Activated T-cell treated with anti-CD3 and anti-CD28 coated beads for 48 hours (primary cell): ENCODE results near the gene DCAF4.

Experiments
- DNase-seq: peaks from one replicate; pipeline ENCODE4 v3.0.0-alpha.2; 2020; ENCODE audit warnings: low read depth

The DCAF4 gene, protein sequence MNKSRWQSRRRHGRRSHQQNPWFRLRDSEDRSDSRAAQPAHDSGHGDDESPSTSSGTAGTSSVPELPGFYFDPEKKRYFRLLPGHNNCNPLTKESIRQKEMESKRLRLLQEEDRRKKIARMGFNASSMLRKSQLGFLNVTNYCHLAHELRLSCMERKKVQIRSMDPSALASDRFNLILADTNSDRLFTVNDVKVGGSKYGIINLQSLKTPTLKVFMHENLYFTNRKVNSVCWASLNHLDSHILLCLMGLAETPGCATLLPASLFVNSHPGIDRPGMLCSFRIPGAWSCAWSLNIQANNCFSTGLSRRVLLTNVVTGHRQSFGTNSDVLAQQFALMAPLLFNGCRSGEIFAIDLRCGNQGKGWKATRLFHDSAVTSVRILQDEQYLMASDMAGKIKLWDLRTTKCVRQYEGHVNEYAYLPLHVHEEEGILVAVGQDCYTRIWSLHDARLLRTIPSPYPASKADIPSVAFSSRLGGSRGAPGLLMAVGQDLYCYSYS

DNA sequence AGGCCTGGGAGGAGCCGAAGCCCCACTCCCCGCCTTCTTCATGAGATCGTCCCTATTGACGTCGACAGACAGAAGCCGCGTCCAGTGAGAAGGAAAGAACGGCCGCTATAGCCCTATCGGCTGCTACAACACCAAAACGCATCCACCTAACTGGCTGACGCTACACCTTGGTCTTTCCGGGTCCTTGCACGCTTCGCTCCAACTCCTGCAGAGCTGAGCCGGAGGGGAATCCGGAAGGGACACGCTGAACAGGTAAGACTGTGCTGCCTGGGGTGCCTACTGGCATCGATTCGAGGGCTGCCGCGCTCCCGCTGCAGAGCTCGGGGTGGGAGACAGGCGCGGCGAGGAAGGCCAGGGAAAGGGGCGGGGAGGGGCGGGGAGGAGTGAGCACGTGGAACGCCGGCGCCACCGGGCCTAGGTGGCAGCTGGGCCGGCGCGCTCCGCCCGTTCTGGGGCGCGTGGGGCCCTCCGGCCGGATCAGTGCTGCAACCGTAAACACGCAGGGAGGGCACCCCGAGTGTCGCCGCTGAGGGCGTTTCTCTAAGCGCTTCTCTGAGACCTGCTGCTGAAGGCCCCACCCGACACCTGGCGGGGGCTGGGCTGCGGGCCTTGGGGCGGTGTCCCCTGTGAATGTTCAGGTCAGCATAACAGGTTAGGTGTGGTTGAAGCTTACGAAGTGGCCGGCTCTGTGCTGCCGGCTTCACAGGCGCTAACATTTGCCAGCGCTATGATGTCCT, at the start of gene DCAF4:
DCAF4 (plus strand) TSS at position 173 of the 737 bp plus-strand sequence. CDS start 11,515 bp downstream, outside the sequence.
- peak; percentile 88 for DNase-seq

DNA sequence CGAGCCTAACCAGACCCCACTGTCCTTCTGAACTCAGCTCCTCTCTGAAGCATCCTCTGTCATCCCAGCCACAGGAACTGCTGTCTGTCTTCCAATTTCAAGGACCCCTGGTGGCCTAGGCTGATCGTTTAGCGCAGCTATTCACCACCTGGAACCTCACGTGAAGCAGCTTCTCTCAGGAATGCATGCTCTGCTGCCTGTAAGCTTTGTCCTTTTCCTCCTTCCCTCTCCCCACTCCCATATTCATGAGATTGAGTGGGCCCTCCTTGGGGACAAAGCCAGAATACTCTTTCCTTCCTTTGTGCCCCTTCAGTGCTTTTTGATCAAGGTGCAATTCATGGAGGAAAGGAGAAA, 49.6 kb upstream of the DCAF4 start:
- no peak for DNase-seq

DNA sequence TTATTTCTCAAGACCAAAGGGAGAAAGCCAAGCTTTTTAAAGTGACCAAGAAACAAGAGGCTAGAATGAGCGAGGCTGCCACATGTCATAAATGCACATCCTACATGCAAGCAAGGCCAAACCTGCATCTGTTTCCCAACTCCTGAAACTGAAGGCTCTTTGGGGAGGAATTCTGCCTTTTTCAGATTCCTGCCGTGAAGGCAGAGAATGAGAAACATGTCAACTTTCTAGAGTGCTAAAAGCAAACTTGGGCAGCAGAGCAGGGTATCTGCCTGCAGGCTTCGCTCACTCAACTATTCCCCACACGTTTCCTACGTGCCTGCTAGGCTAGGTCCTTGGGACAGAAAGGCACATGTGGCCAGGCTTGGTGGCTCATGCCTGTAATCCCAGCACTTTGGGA, 47.5 kb upstream of the DCAF4 start:
- DNase-seq: no peak

DNA sequence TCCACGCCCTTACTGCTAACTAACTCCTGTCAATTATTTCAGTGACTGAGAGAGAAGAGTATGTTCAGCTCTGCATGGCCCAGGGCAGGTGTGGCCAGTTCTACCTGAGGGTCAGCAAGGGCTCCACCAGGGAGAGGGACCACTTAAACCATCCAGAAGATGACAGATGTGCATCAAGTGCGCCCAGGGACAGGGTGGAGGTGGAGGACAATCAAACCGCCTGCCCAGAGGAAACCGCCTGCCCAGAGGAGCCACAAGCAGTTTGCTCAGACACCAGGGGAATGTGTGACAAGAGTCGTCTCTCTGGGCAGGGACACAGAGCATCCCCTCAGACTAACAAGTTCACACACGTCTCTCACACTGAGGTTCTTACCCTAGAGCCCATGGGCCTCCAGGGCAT, 46.8 kb upstream of the DCAF4 start:
- no peak for DNase-seq

DNA sequence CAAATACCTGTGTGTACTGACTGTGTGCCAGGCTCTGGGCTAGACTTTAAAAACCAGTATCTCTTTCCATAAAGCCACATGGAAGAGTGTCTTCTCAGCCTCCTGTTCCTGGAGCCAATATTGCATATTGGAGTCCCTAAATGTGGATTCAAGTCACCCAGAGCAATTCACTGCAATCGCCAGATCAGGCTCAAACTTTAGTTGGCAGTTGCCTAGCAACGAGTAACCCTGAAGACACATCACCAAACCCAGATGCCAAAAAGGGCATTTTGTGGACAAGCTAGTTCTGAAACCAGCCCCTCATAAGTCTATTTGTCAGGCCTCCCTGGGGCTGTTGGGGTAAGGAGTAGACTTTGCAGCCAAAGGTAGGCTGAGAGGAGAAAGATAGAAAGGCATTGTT, 46.1 kb upstream of the DCAF4 start:
- no peak for DNase-seq

DNA sequence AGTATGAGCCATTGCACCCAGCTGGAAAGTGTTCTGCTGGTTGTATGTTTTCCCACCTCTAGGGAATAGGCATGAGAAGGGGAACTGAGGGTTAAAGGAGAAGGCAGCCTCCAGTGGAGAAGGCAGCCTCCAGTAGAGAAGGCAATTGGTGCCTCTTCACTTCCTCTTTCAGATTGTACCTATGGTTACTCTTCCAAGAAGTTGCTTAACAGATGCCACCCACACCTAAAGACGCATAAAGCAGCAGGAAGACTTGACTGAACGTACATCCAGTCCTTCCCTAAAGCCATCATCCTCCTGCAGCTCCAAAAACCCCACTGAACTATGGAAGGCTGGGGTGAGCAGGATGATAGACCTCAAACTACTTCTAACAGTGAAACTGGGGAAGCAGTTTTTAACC, 45.4 kb upstream of the DCAF4 start:
- no peak for DNase-seq

DNA sequence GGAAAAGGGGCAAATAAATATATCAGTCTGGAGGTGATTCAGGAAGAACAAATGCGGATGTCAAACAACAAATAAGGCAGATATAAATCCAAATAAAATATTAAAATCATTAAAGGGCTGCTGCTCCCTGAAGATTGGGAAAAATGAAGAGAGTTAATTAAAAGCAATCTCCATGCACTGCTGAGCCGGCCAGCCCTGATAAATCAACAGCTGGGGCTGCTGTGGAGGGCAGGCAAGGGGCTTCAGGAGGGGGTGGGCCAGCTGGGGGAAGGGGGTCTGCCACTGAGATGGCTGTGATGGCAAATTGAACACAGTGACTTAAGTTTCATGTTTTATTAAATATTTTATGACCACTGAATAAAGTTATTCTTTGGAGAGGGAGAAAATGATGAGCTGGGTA, 44.7 kb upstream of the DCAF4 start:
- no peak for DNase-seq

DNA sequence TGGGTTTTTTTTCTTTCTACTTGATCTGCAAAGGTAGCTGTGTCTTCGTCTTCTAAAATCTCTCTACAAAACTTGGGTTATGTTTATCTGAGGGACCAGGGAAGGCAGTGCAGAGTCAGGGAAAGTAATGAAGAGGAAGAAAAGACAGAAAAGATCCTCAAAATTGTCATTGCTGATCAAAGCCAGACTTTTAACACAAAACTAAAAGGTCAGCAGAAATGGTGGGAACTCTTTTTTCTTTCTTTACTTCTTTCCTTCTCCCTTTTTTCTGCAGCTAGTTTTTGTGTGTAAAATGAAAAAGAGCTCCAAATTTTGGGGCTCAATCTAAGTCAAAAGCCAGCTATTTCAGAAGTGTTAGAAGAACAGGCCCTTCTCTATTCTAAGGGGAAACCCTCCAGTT, 44.2 kb upstream of the DCAF4 start:
- no peak for DNase-seq

DNA sequence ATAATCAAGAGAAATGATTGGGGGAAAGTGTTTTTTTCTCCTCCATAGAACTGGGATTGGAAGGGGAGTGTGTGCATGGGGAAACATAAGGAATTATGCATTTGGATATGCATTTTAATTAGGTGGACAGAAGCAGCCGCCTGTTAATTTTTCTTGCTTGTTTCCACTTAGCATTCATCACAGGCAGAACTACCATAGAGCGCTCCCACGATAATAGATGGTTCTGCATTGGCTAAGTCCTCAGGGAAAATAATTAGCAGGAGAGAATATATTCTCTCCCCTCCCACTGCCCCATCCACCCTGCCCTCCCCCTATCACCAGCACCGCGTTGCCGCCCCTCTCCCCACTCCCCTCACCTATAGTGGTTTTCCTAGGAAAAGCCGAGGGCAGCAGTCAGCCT, 43.8 kb upstream of the DCAF4 start:
- DNase-seq: no peak

DNA sequence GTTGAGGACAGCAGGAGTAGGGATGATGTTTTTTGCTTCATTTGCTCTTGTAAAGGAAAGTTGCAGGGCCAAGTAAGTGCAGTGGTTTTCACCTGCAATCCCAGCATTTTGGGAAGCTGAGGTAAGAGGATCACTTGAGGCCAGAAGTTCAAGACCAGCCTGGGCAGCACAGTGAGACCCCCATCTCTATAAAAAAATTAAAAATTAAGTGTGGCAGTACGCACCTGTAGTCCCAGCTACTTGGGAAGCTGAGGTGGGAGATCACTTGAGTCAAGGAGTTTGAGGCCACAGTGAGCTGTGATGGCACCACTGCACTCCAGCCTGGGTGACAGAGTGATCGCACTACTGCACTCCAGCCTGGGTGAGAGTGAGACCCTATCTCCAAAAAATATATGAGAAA, 43.2 kb upstream of the DCAF4 start:
- DNase-seq: no peak

DNA sequence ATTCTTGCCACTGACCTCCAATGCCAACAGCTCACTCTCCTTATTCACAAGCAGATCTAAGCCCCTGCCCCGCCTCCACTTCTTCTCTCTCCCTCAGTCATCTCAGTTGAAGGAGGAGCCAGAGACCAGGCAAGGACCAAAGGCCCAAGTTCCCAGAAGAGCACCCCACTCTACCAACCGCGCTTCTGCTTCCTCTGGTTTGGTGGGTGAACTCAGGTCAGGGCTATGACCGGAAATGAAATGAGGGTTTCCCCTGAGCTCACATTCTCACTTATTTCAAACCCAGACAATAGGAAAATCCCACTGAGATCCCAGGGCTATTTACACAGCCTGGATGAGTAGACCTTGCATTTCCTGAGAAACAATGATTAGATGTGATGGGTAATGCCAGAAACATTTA, 42.3 kb upstream of the DCAF4 start:
- DNase-seq: no peak

DNA sequence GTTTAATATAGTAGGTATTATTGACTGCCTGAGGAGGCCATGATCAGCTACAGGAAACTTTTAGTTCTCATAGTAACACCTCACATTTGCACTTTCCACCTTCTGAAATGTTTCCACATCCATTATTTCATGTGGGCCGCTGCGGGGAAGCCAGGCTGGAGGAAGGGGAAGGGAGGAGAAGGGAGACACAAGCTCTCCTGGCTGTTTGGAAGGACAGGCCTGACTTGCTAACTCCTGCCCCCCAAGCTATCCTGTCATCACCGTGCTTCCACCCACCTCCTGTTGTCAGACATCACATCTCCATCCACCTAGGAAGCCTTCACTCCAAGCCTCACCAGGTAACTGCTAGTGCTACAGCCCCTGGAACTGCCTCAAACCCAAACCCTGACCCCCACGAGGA, 41.9 kb upstream of the DCAF4 start:
- no peak for DNase-seq

DNA sequence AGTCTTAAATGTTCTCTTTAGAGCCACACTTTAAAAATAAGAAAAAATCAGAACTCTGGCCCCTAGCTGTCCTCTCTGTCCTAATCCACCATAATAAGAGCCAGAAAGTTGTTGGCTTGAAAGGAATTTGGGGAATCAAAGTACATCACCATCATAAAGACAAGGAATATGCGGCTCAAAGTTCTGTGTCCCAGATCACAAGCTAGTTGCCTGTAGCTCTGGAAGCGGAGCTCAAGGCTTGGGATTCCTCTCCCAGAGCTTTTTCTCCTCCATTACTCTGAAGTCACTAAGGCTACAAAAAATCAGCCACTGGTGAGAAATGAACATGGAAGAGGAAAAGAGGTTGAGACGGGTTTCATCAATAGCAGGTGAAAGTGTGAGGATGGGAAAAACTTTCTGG, 38.8 kb upstream of the DCAF4 start:
- DNase-seq: no peak

DNA sequence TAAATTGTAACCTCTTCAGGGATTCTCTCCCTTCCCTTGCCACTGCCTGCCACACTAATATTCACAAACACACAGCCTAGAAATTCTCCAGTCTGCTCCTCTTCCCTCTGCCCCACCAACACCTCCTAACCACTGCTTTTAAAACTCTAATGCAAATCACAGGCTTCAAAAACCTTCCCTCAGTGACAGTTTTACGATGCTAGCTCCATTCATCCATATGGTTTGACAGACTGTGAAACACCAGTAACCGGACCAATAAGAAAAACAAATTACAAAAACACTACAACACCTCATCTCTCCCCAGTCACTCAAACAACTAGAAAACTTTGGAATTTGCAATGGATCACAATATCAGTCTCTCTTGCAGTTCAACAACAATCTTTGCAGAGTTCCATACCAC, 38.1 kb upstream of the DCAF4 start:
- no peak for DNase-seq

DNA sequence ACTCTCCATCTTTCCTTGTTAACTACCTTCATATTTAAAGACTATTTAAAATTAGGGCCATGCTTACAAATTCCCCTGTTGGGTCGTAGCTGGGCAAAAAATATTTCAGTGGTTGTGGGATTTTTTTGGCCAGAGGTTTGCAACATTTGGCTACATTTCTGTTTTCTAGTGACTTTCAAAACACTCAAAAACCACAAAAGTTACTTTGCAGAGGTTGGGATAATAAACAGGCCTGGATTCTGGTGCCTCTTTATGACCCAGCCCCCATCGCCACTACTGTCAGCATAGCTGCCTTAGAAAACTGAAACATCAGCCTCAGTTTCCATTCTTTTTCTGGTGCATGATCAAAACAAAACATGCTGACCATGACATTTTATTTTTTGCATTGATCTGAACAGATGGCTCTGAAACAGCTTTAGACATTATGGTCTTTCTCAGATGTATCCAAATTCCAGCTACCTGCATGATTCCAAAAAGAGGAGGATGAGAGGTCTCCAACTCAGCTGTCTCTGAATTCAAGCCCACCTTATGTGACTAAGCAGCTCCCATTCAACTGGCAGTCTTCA, 37.5 kb upstream of the DCAF4 start:
- DNase-seq: no peak

DNA sequence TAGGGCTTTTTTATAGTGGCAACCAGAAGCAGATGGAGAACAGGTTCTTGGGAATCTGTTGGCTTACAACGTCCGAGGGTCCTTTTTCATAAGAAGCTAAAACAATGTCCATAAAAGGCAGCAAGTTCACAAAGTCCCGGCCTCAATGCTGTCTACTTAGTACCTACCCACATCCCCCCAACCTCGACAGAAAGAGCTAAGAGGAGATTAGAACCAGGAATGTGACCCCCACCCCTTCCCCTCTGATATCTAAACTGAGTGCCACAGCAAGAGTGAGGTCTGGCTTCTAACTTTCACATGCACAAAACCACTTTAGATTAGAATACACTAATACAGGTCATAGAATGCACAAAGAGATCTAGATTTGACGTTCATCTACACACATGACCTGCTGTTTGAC, 36.9 kb upstream of the DCAF4 start:
- no peak for DNase-seq

DNA sequence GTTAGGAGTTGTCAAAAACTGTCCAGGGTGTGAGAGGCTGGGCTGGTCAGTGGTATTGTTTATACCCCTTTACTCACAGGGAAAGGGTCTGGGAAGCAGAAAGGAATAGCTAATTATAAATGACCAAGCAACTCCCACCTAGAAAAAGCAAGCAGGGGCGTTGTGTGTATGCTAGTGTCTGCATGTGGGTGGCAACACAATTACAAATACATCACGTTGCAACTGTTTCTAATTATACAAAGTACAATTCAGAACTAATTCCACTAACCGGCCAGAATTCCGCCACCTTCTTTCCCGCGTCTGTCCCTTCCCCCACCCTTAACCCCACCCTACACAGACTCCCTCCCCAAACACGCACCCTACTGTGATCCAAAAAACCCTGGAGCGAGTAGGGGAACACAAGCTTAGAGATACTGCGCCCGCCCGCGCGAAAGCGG, 34.6 kb upstream of the DCAF4 start:
- no peak for DNase-seq

DNA sequence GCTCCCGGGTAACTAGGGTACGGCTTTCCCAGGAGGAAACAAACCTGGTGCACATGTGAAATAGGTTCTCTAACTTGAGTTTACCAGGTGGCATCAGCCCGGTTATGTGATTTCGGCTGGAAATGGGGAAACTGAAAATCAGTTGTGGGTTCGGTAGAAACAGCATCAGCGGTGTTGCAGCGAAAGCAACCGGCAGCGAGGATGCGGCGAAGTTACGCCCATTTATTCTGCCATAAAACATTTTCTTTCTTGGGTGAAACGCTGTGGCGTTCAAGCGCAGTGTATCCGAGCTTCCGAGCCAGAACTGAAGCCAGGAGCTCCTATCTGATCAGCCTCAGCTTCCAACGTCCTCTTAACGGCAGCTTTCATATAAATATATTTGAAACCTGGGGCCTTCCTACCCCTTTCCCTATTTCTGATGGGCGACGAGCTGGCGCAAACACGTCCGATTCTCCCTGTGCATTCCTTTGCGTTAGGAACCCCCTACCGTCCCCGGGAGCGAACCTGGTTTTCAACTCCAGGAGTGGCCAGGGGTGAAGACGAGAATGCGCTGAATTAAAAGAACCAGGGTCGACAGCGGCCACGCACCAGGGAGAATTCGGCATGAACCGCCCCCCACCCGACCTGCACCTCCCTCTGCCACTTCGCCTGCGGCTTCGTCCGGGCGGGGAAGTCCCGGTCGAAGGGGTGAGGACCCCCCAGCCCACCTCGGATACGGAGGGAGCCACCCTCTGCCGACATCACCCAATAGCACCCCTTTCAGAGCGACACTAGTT, 34.0 kb upstream of the DCAF4 start:
- DNase-seq: no peak

DNA sequence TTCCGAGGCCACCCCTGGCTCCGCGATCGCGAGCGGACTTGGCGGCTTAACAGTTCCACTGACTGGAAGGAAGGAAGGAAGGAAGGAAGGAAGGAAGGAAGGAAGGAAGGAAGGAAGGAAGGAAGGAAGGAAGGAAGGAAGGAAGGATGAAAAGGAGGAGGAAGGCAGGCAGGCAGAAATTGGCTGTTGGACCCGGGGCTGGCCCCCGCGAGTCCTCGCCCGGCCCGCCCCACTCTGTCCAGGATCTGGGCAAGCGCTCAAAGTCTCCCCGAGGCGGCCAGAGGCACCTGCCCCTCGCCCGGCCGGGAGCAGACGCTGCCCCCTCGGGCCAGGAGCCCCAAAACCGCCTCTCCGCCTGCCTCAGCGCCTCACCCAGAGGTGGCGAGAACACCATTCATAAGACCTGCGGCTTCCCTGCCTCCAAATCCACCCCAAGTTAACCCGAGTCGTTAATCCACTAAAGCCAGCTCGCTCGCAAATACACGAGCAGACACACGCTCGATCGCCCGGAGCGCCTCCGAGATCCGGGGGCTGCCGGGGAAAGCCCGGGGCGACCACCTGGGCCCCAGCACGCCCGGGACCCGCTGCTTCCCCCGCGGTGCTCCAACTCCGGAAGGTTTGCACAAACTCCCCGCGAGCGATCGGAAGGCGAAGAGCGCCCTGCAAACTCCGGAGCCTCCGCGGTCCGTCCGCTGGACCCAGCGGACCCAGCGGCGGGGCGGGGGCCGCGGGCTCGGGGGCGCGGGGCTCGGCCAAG, 33.2 kb upstream of the DCAF4 start:
- no peak for DNase-seq

DNA sequence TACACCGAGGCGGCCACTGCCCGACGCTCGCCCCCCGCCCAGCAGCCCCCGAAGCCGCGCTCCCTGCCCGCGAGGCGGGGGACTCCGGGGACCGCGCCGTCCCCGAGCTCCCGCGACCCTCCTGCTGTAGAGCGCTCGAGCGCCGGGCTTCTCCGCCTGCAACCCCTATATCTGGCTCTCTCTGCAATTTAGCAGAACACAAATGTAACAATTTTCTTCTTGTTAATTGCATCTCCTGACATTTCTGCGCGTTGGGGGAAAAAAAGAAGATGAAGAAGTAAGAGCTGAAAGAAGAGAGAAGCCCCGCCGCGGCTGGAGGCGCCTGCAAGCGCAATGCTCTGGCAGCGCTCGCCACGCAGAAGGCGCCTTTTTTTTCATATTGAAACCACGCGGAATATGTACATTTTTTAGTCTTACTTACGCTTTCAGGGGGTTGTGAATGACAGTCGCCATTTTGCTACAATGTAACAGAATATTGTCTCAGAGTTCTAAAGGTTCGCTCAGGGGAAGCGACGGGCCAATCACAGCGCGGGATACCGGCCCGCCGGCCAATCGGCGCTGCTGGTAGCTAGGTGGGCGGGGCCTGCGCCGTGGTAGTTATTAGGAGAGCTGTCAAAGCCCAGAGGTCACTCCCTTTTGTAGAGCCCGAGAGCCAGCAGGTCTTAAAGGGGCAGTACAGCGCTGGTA, 32.5 kb upstream of the DCAF4 start, which contains the start of gene DPF3:
DPF3 (minus strand) TSS at position 466 of the 687 bp plus-strand sequence; CDS start at position 453, 13 bp downstream.
- peak; percentile 89 for DNase-seq

DNA sequence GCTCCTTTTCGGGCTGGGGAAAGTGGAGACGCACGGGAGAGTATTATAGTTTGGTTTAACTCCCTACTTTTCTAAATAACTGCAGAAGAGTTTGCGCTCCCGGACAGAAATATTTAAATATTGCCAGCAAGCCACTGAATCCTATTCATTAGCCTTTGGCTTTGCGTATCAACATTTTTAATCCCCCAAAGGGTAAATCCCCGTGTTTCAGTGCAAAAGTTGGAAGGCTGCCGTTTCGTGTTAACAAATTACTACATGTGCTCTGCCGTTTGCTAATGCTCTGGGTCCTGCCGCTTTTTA, 32.0 kb upstream of the DCAF4 start:
- DNase-seq: no peak
